Thoracic aorta (tissue), 2 donors: ENCODE measurements around the gene NAT9. TPM values are rescaled to one million over a fixed set of nuclear protein-coding genes. Genes with fewer than 3 reads are reported as not detected.

Source experiments
- ATAC-seq: fragments of 150-250 bp; one replicate; pipeline ENCODE4 v1.8.0; 2017; ENCODE audit warnings: low read depth; ENCODE audit not compliant: insufficient number of reproducible peaks, low FRiP score
- DNase-seq: peaks from one replicate; pipeline ENCODE4 v3.0.0-alpha.2; 2020; ENCODE audit warnings: low spot score
- H3K27ac ChIP-seq, 2 donors: fragments of 200-600 bp; sonication (generic); 1 replicate in 1 of 2; 2 replicates in 1 of 2; pipeline ENCODE4 v1.5.1; 2016; ENCODE audit warnings: mild to moderate bottlenecking in 2 of 2, moderate library complexity in 2 of 2
- H3K27me3 ChIP-seq: fragments of 200-600 bp; sonication (generic); replicated peaks from 2 replicates; pipeline ENCODE4 v1.6.0; 2016; ENCODE audit warnings: mild to moderate bottlenecking; ENCODE audit not compliant: insufficient read depth
- H3K36me3 ChIP-seq: fragments of 200-600 bp; sonication (generic); one replicate; pipeline ENCODE4 v1.5.1; 2016
- H3K4me1 ChIP-seq, 2 donors: fragments of 200-600 bp; sonication (generic); 1 replicate in 1 of 2; 2 replicates in 1 of 2; pipeline versions ENCODE4 v1.5.1 to v1.6.0; 2016; ENCODE audit warnings: low read depth in 2 of 2, mild to moderate bottlenecking in 1 of 2; ENCODE audit not compliant: control insufficient read depth in 1 of 2
- H3K4me3 ChIP-seq: fragments of 200-600 bp; sonication (generic); 2 replicates; pipeline ENCODE4 v1.5.1; 2016; ENCODE audit warnings: mild to moderate bottlenecking
- H3K9me3 ChIP-seq: fragments of 200-600 bp; sonication (generic); 2 replicates; pipeline ENCODE4 v1.5.1; 2016
- CTCF ChIP-seq: fragments of 200-600 bp; sonication (generic); IDR thresholded peaks from one replicate; pipeline ENCODE4 v1.5.1; 2019; ENCODE audit warnings: antibody characterized with exemption
- total RNA-seq, 2 donors: library from RNA; depleted of rRNA; stranded (reverse); fragments of >200 nt; gene quantifications; one replicate each; pipeline versions ENCODE4 v1.1.0 to v1.2.3, GENCODE V29; 2016

NAT9 gene
- total RNA-seq, 2 donors from 2014 or later = 37.1 to 39.4 TPM

GRCh38 chr17:74728702-74729075 lies 47.5 kb downstream of the NAT9 start:
- Histone ChIP-seq H3K9me3 (no peaks in the 10 kb centered on the region), H3K4me1 (no peaks in the 10 kb centered on the region), H3K27ac (no peak overlapping the region), H3K27me3 (no peaks in the 10 kb centered on the region), H3K4me3 (no peak overlapping the region), H3K36me3 (no peaks in the 10 kb centered on the region)
- no peak for DNase-seq
- no peak for TF ChIP-seq CTCF
- no peak for ATAC-seq

- no peak for DNase-seq
- Histone ChIP-seq H3K36me3 (no peaks in the 10 kb centered on the region), H3K4me1 (no peaks in the 10 kb centered on the region), H3K4me3 (no peak overlapping the region), H3K9me3 (no peaks in the 10 kb centered on the region), H3K27me3 (no peaks in the 10 kb centered on the region), H3K27ac (no peak overlapping the region)
- no peak for ATAC-seq
- no peak for TF ChIP-seq CTCF
These were observed 48.0 kb downstream of the NAT9 start for GRCh38 chr17:74728033-74728701.

- no peaks in the 10 kb centered on the region for H3K9me3 ChIP-seq
- no peaks in the 10 kb centered on the region for H3K36me3 ChIP-seq
- ATAC-seq (no peak), DNase-seq (no peak)
- no peak overlapping the region for H3K27ac ChIP-seq
- no peak overlapping the region for H3K4me3 ChIP-seq
- H3K27me3 ChIP-seq = no peaks in the 10 kb centered on the region
- no peaks in the 10 kb centered on the region for H3K4me1 ChIP-seq
- TF ChIP-seq CTCF = no peak
These were observed 51.0 kb downstream of the NAT9 start for GRCh38 chr17:74725111-74725510.

GRCh38 chr17:74723891-74724290 lies 52.3 kb downstream of the NAT9 start:
- ATAC-seq (no peak), DNase-seq (no peak)

GRCh38 chr17:74722782-74723181 lies 53.4 kb downstream of the NAT9 start:
- DNase-seq (no peak), ATAC-seq (no peak)
- Histone ChIP-seq H3K9me3 (no peaks in the 10 kb centered on the region), H3K4me1 (no peaks in the 10 kb centered on the region), H3K4me3 (no peak overlapping the region), H3K36me3 (no peaks in the 10 kb centered on the region), H3K27me3 (no peaks in the 10 kb centered on the region), H3K27ac (no peak overlapping the region)
- no peak for TF ChIP-seq CTCF

More at GRCh38 chr17:74723891-74724290, 52.3 kb downstream of the NAT9 start:
- no peak for TF ChIP-seq CTCF
- Histone ChIP-seq H3K36me3 (no peaks in the 10 kb centered on the region), H3K4me1 (no peaks in the 10 kb centered on the region), H3K9me3 (no peaks in the 10 kb centered on the region), H3K27me3 (no peaks in the 10 kb centered on the region), H3K27ac (no peak overlapping the region), H3K4me3 (no peak overlapping the region)

Other genes starting within 250 kb of the NAT9 start
- gene CD300LB, start 244.9 kb downstream of the NAT9 start, total RNA-seq = under 1 TPM; 0.81 to 0.85 TPM
- 1 to 10 TPM; 2.5 to 4.3 TPM for gene CD300C, start 230.2 kb downstream of the NAT9 start, total RNA-seq
- gene CD300H, start 208.8 kb downstream of the NAT9 start, total RNA-seq = not detected
- not detected for gene CD300LD, start 184.1 kb downstream of the NAT9 start, total RNA-seq
- 10 to 100 TPM in 1 of 2 donors, under 1 TPM in 1; 0.14 to 10.4 TPM for gene CD300E, start 152.6 kb downstream of the NAT9 start, total RNA-seq
- gene CD300LF, start 63.4 kb downstream of the NAT9 start, total RNA-seq = 1 to 10 TPM in 1 of 2 donors, not detected in 1; 2.3 TPM
- 1 to 10 TPM; 2.2 to 3.2 TPM for gene RAB37, start 39.1 kb downstream of the NAT9 start, total RNA-seq
- gene NHERF1, start 27.7 kb downstream of the NAT9 start, total RNA-seq = 10 to 100 TPM; 23.2 to 32.8 TPM
- gene GRIN2C, start 83.5 kb upstream of the NAT9 start, total RNA-seq = 1 to 10 TPM in 1 of 2 donors, under 1 TPM in 1; 0.42 to 1.4 TPM
- gene FDXR, start 96.6 kb upstream of the NAT9 start, total RNA-seq = 1 to 10 TPM; 4.4 to 9.7 TPM
- gene FADS6, start 117.3 kb upstream of the NAT9 start, total RNA-seq = not detected
- not detected for gene USH1G, start 146.9 kb upstream of the NAT9 start, total RNA-seq
- not detected for gene OTOP2, start 147.9 kb upstream of the NAT9 start, total RNA-seq
- not detected for gene OTOP3, start 159.6 kb upstream of the NAT9 start, total RNA-seq
- 10 to 100 TPM; 14.3 to 14.8 TPM for gene HID1, start 196.4 kb upstream of the NAT9 start, total RNA-seq
- 10 to 100 TPM; 26.4 to 29.8 TPM for gene CDR2L, start 211.3 kb upstream of the NAT9 start, total RNA-seq
- gene MRPL58, start 236.3 kb upstream of the NAT9 start, total RNA-seq = 10 to 100 TPM; 40.3 to 82.6 TPM